GM18951 (cell line): ENCODE results near the gene RPS27A.
"Not testable (repeated sequence)": the region's sequence is repeated elsewhere in the genome, so short reads cannot be mapped to it uniquely, and the experiment has no call there.

Experiments used
- POLR2A ChIP-seq: IDR thresholded peaks from 4 replicates; pipeline ENCODE4 v1.6.1; 2011; ENCODE audit warnings: mild to moderate bottlenecking; ENCODE audit not compliant: insufficient read length, insufficient read depth; ENCODE audit errors: extremely low read depth
- in situ Hi-C: fragments of 300-500 bp; cut with MboI; formaldehyde crosslinking; loops from one replicate; pipeline ENCODE4 v1.12.0; 2022; ENCODE audit warnings: low sequenced_read_pairs, mixed read lengths, inconsistent platforms; ENCODE audit not compliant: unreplicated experiment

RPS27A gene

GRCh38 chr2:55268288-55268906, 35.9 kb downstream of the RPS27A start:
- in situ Hi-C loops, result no loop called here

GRCh38 chr2:55268907-55269644, 36.6 kb downstream of the RPS27A start, which contains the start of gene MTIF2:
TSS of gene MTIF2 (minus strand) at chr2:55269231. CDS start at chr2:55263858, 5,373 bp downstream.
- TF ChIP-seq POLR2A, result peak; percentile 96
- in situ Hi-C loops, result no loop called here

More at GRCh38 chr2:55268288-55268906, 35.9 kb downstream of the RPS27A start:
- TF ChIP-seq POLR2A, result no peak

- no peak for TF ChIP-seq POLR2A
- in situ Hi-C loops, result no loop called here
Observed at GRCh38 chr2:55269645-55269990, 37.1 kb downstream of the RPS27A start.

DNA sequence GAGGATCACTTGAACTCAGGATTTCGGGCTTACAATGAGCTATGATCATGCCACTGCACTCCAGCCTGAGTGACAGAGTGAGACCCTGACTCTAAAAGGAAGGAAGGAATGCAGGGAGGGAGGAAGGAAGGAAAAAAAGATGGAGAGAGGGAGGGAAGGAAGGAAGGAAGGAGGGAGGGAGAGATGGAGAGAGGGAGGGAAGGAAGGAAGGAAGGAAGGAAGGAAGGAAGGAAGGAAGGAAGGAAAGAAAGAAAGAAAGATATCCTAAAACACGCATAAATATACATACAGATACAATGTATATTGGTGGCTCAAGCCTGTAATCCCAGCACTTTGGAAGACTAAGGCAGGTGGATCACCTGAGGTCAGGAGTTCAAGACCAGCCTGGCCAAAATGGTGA, 41.9 kb downstream of the RPS27A start:
- in situ Hi-C loops, result not testable (repeated sequence)

DNA sequence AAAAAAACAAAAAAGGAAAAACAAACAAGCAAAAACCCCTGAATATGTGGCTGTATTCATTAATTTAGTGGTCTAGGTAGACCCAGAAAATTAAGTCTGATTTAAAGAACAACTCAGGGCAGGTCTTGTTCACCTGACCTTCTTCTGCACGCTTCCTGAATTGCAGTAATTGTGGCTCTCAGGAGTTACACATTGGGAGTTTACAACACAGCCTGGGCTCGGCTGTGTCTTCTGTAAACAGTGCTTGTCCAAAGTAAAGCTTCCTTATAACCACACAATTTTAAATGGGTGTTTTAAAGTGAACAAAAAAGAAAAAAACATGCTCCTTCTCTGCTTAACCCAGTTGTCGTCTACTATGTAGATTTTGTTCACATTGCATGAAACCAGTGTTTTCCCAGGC, 44.8 kb downstream of the RPS27A start:
- in situ Hi-C loops, result no loop called here
- no peak for TF ChIP-seq POLR2A

DNA sequence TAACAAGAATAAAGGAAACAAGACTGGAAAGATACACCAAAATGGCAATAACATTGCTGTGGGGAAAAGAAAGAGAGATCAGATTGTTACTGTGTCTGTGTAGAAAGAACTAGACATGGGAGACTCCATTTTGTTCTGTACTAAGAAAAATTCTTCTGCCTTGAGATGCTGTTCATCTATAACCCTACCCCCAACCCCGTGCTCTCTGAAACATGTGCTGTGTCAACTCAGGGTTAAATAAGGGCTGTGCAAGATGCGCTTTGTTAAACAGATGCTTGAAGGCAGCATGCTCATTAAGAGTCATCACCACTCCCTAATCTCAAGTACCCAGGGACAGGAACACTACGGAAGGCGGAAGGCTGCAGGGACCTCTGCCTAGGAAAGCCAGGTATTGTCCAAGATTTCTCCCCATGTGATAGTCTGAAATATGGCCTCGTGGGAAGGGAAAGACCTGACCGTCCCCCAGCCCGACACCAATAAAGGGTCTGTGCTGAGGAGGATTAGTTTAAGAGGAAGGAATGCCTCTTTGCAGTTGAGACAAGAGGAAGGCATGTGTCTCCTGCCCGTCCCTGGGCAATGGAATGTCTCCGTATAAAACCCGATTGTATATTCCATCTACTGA, 46.8 kb downstream of the RPS27A start:
- in situ Hi-C loops, result not testable (repeated sequence)

- in situ Hi-C loops, result not testable (repeated sequence)
Observed at GRCh38 chr2:55279859-55280424, 47.5 kb downstream of the RPS27A start.

- in situ Hi-C loops, result not testable (repeated sequence)
Observed at GRCh38 chr2:55280851-55281546, 48.5 kb downstream of the RPS27A start.

GRCh38 chr2:55282110-55282917, 49.8 kb downstream of the RPS27A start:
- TF ChIP-seq POLR2A, result peak; percentile 93
- in situ Hi-C loops, result no loop called here

GRCh38 chr2:55283083-55283482, 50.6 kb downstream of the RPS27A start:
- in situ Hi-C loops, result no loop called here
- no peak for TF ChIP-seq POLR2A
